Neural cell (in vitro differentiated cells): ENCODE data around the gene C1QTNF9B.

Experiments
- EZH2 ChIP-seq: fragments of 200-600, 300-800 bp; shearing (Covaris generic), sonication (generic); IDR thresholded peaks from 2 replicates; pipeline ENCODE4 v1.6.1; 2014; ENCODE audit warnings: antibody characterized with exemption, low read length, borderline replicate concordance, mild to moderate bottlenecking; ENCODE audit not compliant: insufficient read depth, poor library complexity, severe bottlenecking
- MXI1 ChIP-seq: fragments of 450-650 bp; conservative IDR thresholded peaks from 2 replicates; pipeline ENCODE4 v1.6.1; 2014; ENCODE audit warnings: antibody characterized with exemption, mild to moderate bottlenecking; ENCODE audit not compliant: poor library complexity, severe bottlenecking
- POLR2AphosphoS5 ChIP-seq: IDR thresholded peaks from 2 replicates; pipeline ENCODE4 v1.6.1; 2012
- TF ChIP-seq, protein P1 (sequence below): fragments of 450-650 bp; IDR thresholded peaks from 2 replicates; pipeline ENCODE4 v1.5.1; 2014; ENCODE audit warnings: antibody characterized with exemption, mild to moderate bottlenecking, moderate library complexity; ENCODE audit not compliant: poor library complexity, severe bottlenecking
- TF ChIP-seq, protein P2 (sequence below): IDR thresholded peaks from 2 replicates; pipeline ENCODE4 v1.6.1; 2012; ENCODE audit warnings: borderline replicate concordance

DNA sequence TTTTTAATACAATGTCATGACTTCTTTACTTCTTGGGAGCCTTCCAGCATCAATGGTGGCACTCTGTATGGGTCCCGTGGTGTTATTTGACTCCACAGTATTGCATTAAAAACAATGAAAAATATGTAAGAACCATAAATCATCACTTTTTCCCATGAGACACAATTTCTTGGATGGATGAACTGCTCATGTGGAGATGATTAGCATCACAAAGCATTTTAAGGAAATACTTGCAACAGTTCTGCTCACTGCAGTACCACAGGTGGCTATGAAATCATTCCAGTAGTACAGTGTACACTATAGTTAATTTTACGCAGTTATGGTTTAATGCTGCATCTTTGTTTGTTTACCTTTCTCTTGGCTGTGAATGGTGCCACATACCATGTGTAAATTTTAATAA lies 37.2 kb upstream of the C1QTNF9B start:
- TF ChIP-seq POLR2AphosphoS5 (no peak), EZH2 (no peak), MXI1 (no peak)
- TF ChIP-seq, protein P1, sequence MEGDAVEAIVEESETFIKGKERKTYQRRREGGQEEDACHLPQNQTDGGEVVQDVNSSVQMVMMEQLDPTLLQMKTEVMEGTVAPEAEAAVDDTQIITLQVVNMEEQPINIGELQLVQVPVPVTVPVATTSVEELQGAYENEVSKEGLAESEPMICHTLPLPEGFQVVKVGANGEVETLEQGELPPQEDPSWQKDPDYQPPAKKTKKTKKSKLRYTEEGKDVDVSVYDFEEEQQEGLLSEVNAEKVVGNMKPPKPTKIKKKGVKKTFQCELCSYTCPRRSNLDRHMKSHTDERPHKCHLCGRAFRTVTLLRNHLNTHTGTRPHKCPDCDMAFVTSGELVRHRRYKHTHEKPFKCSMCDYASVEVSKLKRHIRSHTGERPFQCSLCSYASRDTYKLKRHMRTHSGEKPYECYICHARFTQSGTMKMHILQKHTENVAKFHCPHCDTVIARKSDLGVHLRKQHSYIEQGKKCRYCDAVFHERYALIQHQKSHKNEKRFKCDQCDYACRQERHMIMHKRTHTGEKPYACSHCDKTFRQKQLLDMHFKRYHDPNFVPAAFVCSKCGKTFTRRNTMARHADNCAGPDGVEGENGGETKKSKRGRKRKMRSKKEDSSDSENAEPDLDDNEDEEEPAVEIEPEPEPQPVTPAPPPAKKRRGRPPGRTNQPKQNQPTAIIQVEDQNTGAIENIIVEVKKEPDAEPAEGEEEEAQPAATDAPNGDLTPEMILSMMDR: no peak
- TF ChIP-seq, protein P2, sequence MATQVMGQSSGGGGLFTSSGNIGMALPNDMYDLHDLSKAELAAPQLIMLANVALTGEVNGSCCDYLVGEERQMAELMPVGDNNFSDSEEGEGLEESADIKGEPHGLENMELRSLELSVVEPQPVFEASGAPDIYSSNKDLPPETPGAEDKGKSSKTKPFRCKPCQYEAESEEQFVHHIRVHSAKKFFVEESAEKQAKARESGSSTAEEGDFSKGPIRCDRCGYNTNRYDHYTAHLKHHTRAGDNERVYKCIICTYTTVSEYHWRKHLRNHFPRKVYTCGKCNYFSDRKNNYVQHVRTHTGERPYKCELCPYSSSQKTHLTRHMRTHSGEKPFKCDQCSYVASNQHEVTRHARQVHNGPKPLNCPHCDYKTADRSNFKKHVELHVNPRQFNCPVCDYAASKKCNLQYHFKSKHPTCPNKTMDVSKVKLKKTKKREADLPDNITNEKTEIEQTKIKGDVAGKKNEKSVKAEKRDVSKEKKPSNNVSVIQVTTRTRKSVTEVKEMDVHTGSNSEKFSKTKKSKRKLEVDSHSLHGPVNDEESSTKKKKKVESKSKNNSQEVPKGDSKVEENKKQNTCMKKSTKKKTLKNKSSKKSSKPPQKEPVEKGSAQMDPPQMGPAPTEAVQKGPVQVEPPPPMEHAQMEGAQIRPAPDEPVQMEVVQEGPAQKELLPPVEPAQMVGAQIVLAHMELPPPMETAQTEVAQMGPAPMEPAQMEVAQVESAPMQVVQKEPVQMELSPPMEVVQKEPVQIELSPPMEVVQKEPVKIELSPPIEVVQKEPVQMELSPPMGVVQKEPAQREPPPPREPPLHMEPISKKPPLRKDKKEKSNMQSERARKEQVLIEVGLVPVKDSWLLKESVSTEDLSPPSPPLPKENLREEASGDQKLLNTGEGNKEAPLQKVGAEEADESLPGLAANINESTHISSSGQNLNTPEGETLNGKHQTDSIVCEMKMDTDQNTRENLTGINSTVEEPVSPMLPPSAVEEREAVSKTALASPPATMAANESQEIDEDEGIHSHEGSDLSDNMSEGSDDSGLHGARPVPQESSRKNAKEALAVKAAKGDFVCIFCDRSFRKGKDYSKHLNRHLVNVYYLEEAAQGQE: no peak
